Motor neuron (in vitro differentiated cells): ENCODE measurements around the gene P2RX3. TPM values are rescaled to one million over a fixed set of nuclear protein-coding genes. Genes with fewer than 3 reads are reported as not detected.
"Not testable (repeated sequence)": the region's sequence is repeated elsewhere in the genome, so short reads cannot be mapped to it uniquely, and the experiment has no call there.

Experiments used
- ATAC-seq, 8 experiments: fragments of 200-7000 bp; cut with Tn5 transposase; replicated peaks in 6 of 8; 2 replicates each; pipeline ENCODE4 v1.8.0; 2021; ENCODE audit warnings: mild to moderate bottlenecking in 8 of 8, moderate library complexity in 8 of 8
- H3K27ac ChIP-seq, 2 donors: fragments of 250-450 bp; sonication (Bioruptor Pico); 2 replicates each; pipeline ENCODE4 v1.9.0; 2021; ENCODE audit warnings: antibody characterized with exemption in 2 of 2, mild to moderate bottlenecking in 2 of 2, moderate library complexity in 1 of 2
- H3K4me1 ChIP-seq, 2 donors: fragments of 250-450 bp; sonication (Bioruptor Pico); replicated peaks in 1 of 2; 2 replicates each; pipeline ENCODE4 v1.6.1; 2021; ENCODE audit warnings: antibody characterized with exemption in 2 of 2, mild to moderate bottlenecking in 2 of 2, moderate library complexity in 1 of 2
- H3K4me3 ChIP-seq, 5 donors: fragments of 250-450 bp; sonication (Bioruptor Pico); 2 replicates each; pipeline ENCODE4 v1.9.0; 2021; ENCODE audit warnings: antibody characterized with exemption in 5 of 5, mild to moderate bottlenecking in 5 of 5, moderate library complexity in 4 of 5
- WGBS, 10 experiments: fragments of 450-650 bp; shearing (Covaris generic); methylation state at CpG; one replicate each; pipeline ENCODE4 v1.0.0; 2022; 5-methylcytosine and 5-hydroxymethylcytosine counted together
- in situ Hi-C, 9 experiments: fragments of 400-800 bp; cut with MboI; loops; one replicate each; pipeline ENCODE4 v1.15.0; 2021; ENCODE audit warnings: low sequenced_read_pairs in 9 of 9, low pct_unique_long_range_greater_than_20kb in 2 of 9; ENCODE audit not compliant: unreplicated experiment in 9 of 9
- total RNA-seq, 8 experiments: library from RNA; unstranded; fragments of 300-600 nt; gene quantifications; 2 replicates each; pipeline versions ENCODE4 v1.2.3 to v1.2.4, GENCODE V29; 2022

Gene P2RX3
- total RNA-seq, 8 experiments from 2014 or later: 0.36 to 153 (median 99.5) TPM; not detected in 2

- Histone ChIP-seq H3K4me1 (peaks cover 0 to 2% of the 10 kb centered on the region in 2 donors), H3K27ac (no peak overlapping the region), H3K4me3 (no peak overlapping the region)
- WGBS, 10 experiments: 0 to 100% (median 66%) methylated on average over 1 to 4 of the region's 9 CpGs; no CpG with 5 or more reads in 5 of the 10 experiments
- ATAC-seq: no peak
- in situ Hi-C loops: loop anchor here in 2 of 9 experiments (25.0 kb wide), 2 partner anchors 128 to 178 kb away; partner anchors contain the start of genes SMTNL1 (in 1 of the 2) and TIMM10 (in 1 of the 2)
Observed at GRCh38 chr11:57358991-57359390, 20.8 kb downstream of the P2RX3 start.

- 10 to 92% (median 53%) methylated on average over 2 to 3 of the region's 5 CpGs; no CpG with 5 or more reads in 5 of the 10 experiments for WGBS, 10 experiments
- ATAC-seq: no peak
- no peak overlapping the region for H3K4me3 ChIP-seq
- in situ Hi-C loops: loop anchor here in 2 of 9 experiments (25.0 kb wide), 2 partner anchors 128 to 178 kb away; partner anchors contain the start of genes SMTNL1 (in 1 of the 2) and TIMM10 (in 1 of the 2)
- no peak overlapping the region for H3K27ac ChIP-seq
- H3K4me1 ChIP-seq: peaks cover 0 to 2% of the 10 kb centered on the region in 2 donors
Observed at GRCh38 chr11:57359396-57359795, 21.2 kb downstream of the P2RX3 start.

GRCh38 chr11:57359896-57360690 is 21.9 kb downstream of the P2RX3 start:
- no peak overlapping the region for H3K27ac ChIP-seq
- no peak for ATAC-seq
- in situ Hi-C loops: loop anchor here in 2 of 9 experiments (25.0 kb wide), 2 partner anchors 127 to 177 kb away; partner anchors contain the start of genes SMTNL1 (in 1 of the 2) and TIMM10 (in 1 of the 2)
- 59 to 100% (median 89%) methylated on average over 1 to 8 of the region's 9 CpGs; no CpG with 5 or more reads in 3 of the 10 experiments for WGBS, 10 experiments
- peaks cover 0 to 2% of the 10 kb centered on the region in 2 donors for H3K4me1 ChIP-seq
- H3K4me3 ChIP-seq: no peak overlapping the region

DNA sequence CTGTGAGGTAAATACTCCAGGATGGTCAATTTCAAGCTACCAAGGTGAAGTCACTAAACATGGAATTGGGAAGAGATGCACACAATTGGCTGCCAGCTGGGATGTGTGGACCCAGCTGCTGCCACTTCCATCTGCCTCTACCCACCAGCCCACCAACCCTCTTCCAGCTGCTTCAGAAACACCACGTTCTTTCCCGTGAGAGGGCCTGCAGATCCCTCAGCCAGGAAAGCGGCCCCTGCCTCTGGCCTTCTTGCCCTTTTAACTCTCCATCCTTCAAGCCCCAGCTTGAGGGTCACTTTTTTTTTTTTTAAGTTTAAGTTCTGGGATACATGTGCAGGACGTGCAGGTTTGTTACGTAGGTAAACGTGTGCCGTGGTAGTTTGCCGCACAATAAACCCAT is 22.8 kb downstream of the P2RX3 start:
- in situ Hi-C loops: loop anchor here in 2 of 9 experiments (25.0 kb wide), 2 partner anchors 126 to 176 kb away; partner anchors contain the start of genes SMTNL1 (in 1 of the 2) and TIMM10 (in 1 of the 2)
- Histone ChIP-seq H3K4me3 (no peak overlapping the region), H3K4me1 (peaks cover 0 to 2% of the 10 kb centered on the region in 2 donors), H3K27ac (no peak overlapping the region)
- ATAC-seq: no peak
- WGBS, 10 experiments: 10 to 100% (median 89%) methylated on average over 1 to 7 of the region's 8 CpGs; no CpG with 5 or more reads in 3 of the 10 experiments

- H3K4me3 ChIP-seq: not testable (repeated sequence)
- in situ Hi-C loops: loop anchor here in 2 of 9 experiments (25.0 kb wide), 2 partner anchors 126 to 176 kb away; partner anchors contain the start of genes SMTNL1 (in 1 of the 2) and TIMM10 (in 1 of the 2)
Observed at GRCh38 chr11:57361420-57361819, 23.3 kb downstream of the P2RX3 start.

GRCh38 chr11:57361926-57362325 is 23.8 kb downstream of the P2RX3 start:
- Histone ChIP-seq H3K4me1 (peaks cover 0 to 2% of the 10 kb centered on the region in 2 donors), H3K27ac (no peak overlapping the region), H3K4me3 (no peak overlapping the region)
- in situ Hi-C loops: loop anchor here in 2 of 9 experiments (25.0 kb wide), 2 partner anchors 125 to 175 kb away; partner anchors contain the start of genes SMTNL1 (in 1 of the 2) and TIMM10 (in 1 of the 2)
- WGBS, 10 experiments: 13 to 100% (median 63%) methylated on average over 1 to 3 of the region's 3 CpGs; no CpG with 5 or more reads in 2 of the 10 experiments
- no peak for ATAC-seq

More at GRCh38 chr11:57361420-57361819, 23.3 kb downstream of the P2RX3 start:
- H3K27ac ChIP-seq, H3K4me1 ChIP-seq, ATAC-seq: not testable (repeated sequence)

DNA sequence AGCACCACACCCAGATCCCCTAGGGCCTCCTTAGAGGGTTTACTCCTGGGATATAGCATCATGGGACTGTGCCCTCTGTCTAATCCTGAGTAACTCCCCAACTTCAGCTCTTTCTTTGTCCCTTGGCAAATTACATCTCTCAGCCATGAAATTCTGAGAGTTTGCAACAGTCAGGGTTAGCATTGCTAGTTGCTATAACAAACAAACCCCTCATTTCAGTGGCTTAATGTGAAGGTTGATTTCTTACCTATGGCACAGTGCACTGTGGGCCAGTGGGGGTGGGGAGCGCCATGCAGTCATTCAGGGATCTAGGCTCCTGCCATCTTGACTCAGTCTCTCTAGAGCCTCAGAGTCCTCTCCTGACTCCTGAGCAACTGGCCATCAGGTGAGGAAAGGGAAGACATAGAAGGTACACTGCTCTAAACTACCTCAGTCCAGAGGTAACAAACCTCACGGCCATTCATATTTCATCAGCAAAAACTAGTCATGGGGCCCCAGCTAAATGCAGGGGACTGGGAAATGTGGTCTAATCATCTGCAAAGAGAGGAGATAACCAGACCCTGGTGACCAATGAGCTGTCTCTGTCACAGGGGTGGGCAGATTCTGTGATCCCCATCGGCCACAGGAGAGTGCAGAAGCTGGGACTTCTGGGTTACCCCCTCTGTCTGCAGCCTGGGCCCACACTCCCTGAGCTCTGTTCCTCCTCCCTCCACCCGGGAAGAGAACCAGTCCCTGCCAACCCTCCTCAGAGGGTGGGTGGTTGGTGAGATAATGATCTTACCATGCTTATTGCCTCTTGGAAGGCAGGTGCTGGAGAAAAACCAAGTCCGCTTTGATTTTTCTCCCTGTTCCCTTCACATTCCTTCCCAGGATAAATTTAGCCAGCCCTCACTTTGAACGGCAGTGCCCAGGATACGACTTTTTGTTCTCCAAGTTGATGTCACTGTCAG is 25.3 kb downstream of the P2RX3 start:
- no peak for ATAC-seq
- in situ Hi-C loops: loop anchor here in 2 of 9 experiments (25.0 kb wide), 2 partner anchors 124 to 174 kb away; partner anchors contain the start of genes SMTNL1 (in 1 of the 2) and TIMM10 (in 1 of the 2)
- Histone ChIP-seq H3K27ac (no peak overlapping the region), H3K4me3 (no peak overlapping the region), H3K4me1 (peaks cover 0 to 2% of the 10 kb centered on the region in 2 donors)
- 7 to 85% (median 59%) methylated on average over 2 to 6 of the region's 7 CpGs; no CpG with 5 or more reads in 4 of the 10 experiments for WGBS, 10 experiments

GRCh38 chr11:57364851-57365660 is 26.9 kb downstream of the P2RX3 start:
- H3K27ac ChIP-seq: no peak overlapping the region
- ATAC-seq: no peak
- in situ Hi-C loops: loop anchor here in 2 of 9 experiments (25.0 kb wide), 2 partner anchors 122 to 172 kb away; partner anchors contain the start of genes SMTNL1 (in 1 of the 2) and TIMM10 (in 1 of the 2)
- no peak overlapping the region for H3K4me3 ChIP-seq
- WGBS, 10 experiments: 0 to 78% (median 70%) methylated on average over 1 to 6 of the region's 9 CpGs; no CpG with 5 or more reads in 1 of the 10 experiments
- H3K4me1 ChIP-seq: no peaks in the 10 kb centered on the region

DNA sequence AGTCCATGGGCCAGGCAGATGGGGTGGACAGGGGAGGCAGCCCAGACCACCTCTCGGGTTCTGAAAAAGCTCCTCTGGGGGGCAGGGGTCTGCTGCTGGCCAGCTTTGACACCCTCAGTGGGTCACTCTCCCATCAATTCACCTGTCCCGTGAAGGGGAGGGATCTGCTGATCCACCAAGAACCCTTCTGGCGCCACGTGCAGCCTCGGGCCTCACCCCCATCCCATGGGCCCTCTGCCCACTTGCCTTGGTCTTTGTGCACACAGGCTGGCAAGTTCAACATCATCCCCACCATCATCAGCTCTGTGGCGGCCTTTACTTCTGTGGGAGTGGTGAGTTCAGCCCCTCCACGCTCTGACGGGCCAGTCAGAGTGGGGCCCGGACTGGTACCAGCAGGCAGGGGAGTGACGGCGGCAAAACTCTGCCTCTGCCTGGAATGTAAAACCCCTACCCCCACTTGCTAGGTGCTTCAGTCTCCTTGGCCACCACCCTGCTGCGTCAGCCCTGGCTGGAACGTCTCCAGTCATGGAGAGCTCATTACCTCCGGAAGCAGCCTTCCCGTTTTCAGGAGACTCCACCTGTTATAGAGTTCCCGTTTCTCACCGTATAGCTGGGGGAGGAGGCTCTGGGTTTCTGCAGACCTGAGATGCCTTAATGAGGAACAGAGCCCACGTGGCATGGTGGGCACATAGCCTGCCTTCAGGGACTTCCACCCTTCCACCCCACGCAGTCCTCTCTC is 30.1 kb downstream of the P2RX3 start:
- in situ Hi-C loops: loop anchor here in 2 of 9 experiments (25.0 kb wide), 2 partner anchors 119 to 169 kb away; partner anchors contain the start of genes SMTNL1 (in 1 of the 2) and TIMM10 (in 1 of the 2)

GRCh38 chr11:57368845-57369232 is 30.7 kb downstream of the P2RX3 start:
- ATAC-seq: no peak
- 51 to 100% (median 86%) methylated on average over 1 to 2 of the region's 5 CpGs; no CpG with 5 or more reads in 6 of the 10 experiments for WGBS, 10 experiments
- in situ Hi-C loops: loop anchor here in 2 of 9 experiments (25.0 kb wide), 2 partner anchors 118 to 168 kb away; partner anchors contain the start of genes SMTNL1 (in 1 of the 2) and TIMM10 (in 1 of the 2)
- no peak overlapping the region for H3K27ac ChIP-seq
- no peaks in the 10 kb centered on the region for H3K4me1 ChIP-seq
- no peak overlapping the region for H3K4me3 ChIP-seq

More for the DNA sequence above, 30.1 kb downstream of the P2RX3 start:
- ATAC-seq: no peak
- Histone ChIP-seq H3K27ac (no peak overlapping the region), H3K4me1 (no peaks in the 10 kb centered on the region), H3K4me3 (no peak overlapping the region)
- WGBS, 10 experiments: 0 to 93% (median 87%) methylated on average over 1 to 9 of the region's 19 CpGs; no CpG with 5 or more reads in 4 of the 10 experiments
